ENCODE data around the gene TVP23A. TPM values are rescaled to one million over a fixed set of nuclear protein-coding genes. Genes with fewer than 3 reads are reported as not detected.

TVP23A gene
- total RNA-seq, 1 experiment from 2014 or later: 3.1 TPM

DNA sequence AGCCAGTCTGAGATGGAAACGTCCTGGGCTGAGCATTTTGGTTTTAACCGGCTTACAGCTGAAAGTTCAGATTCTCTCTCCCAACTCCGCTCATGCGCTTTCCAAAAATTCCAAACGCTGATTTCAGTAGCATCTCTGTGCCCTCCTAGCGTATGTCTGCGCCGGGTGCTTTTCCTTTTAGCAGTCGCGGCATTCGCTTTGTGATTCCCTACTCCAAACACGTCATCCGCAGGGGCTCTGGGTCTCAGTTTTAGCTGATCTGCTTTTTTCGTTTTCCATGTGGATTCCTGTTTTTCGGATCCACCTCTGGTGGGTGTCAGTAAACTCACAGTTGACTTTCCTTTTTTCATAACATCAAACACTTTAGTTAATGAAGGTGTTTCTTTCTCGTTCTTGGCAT is 22.1 kb upstream of the TVP23A start:
- Histone ChIP-seq H3K23me2 (ENCODE audit: insufficient read length, low read depth, low read length, poor library complexity, severe bottlenecking) (peaks cover 3% of the 10 kb centered on the region), H4K20me1 (ENCODE audit: control insufficient read depth, insufficient read depth, insufficient read length) (no peaks in the 10 kb centered on the region), H2AK5ac (ENCODE audit: insufficient read length, low read length) (no peak overlapping the region), H2BK120ac (ENCODE audit: low read depth, low read length, poor library complexity, severe bottlenecking) (no peak overlapping the region), H3K14ac (ENCODE audit: insufficient read depth, low read length) (no peak overlapping the region), H2BK12ac (ENCODE audit: insufficient read length, low read depth, low read length) (no peak overlapping the region), H3K27me3 (ENCODE audit: insufficient read depth, low read length) (no peaks in the 10 kb centered on the region), H4K5ac (ENCODE audit: insufficient read length, low read depth, low read length) (no peak overlapping the region), H2BK5ac (ENCODE audit: insufficient read length, low read length) (no peak overlapping the region), H3K79me2 (ENCODE audit: insufficient read depth, low read length) (no peaks in the 10 kb centered on the region), H3K23ac (ENCODE audit: insufficient read length, low read depth, low read length) (no peak overlapping the region), H2AFZ (ENCODE audit: low read length) (no peak overlapping the region), H2BK15ac (ENCODE audit: low read depth, low read length) (no peak overlapping the region), H3K56ac (ENCODE audit: insufficient read length, low read depth, low read length) (no peak overlapping the region), H3K18ac (ENCODE audit: insufficient read length, low read depth, low read length) (no peak overlapping the region), H4K8ac (replicated peaks; ENCODE audit: insufficient read length, low read depth, low read length) (no peak overlapping the region), H3K9me3 (ENCODE audit: control insufficient read depth, low read depth, low read length) (no peaks in the 10 kb centered on the region), H4K91ac (ENCODE audit: insufficient read length, low read depth, low read length) (no peak overlapping the region), H3K4ac (ENCODE audit: low read depth, low read length) (no peak overlapping the region), H3K79me1 (ENCODE audit: insufficient read depth, low read depth, low read length, poor library complexity, severe bottlenecking) (no peaks in the 10 kb centered on the region), H3K9ac (ENCODE audit: extremely low read depth, insufficient read length, low read length) (no peak overlapping the region), H3K4me1 (ENCODE audit: insufficient read depth, low read length) (no peaks in the 10 kb centered on the region), H2BK20ac (ENCODE audit: low read depth, low read length, poor library complexity, severe bottlenecking) (no peak overlapping the region), H3K27ac (ENCODE audit: insufficient read length, low read depth, low read length) (no peak overlapping the region), H3T11ph (ENCODE audit: low read length) (no peak overlapping the region), H3K4me2 (ENCODE audit: insufficient read depth, insufficient read length, low read length) (no peak overlapping the region)
- H3K36me3 Mint-ChIP-seq (ENCODE audit: insufficient read depth in 1 of 3, low read depth in 3 of 3): no peaks in the 10 kb centered on the region
- peaks cover 0 to 3% of the 10 kb centered on the region in 2 experiments; a peak in 1 of 5 replicates for H3K9me3 Mint-ChIP-seq
- peaks cover 11 to 20% of the 10 kb centered on the region in 2 experiments for H3K4me1 Mint-ChIP-seq
- DNase-seq: no peak
- no CpG with 5 or more reads among the region's 16 CpGs for WGBS (ENCODE audit: extremely low coverage, insufficient read length, low lambda C conversion rate)
- H3K27me3 Mint-ChIP-seq (ENCODE audit: low read depth): peaks cover 4% of the 10 kb centered on the region
- no peak for TF ChIP-seq CTCF (conservative IDR thresholded peaks at IDR 0.05)
- no peak overlapping the region for H3K4me3 Mint-ChIP-seq
- no peak overlapping the region for H3K27ac Mint-ChIP-seq
